AG10803 (cell line): ENCODE measurements around the gene ARL10.

Experiments used
- DNase-seq: peaks from one replicate; pipeline ENCODE4 v3.0.0; 2010; ENCODE audit warnings: low read depth
- H3K4me3 ChIP-seq: 2 replicates; pipeline ENCODE4 v1.5.1; 2011; ENCODE audit warnings: mild to moderate bottlenecking, low read length, control low read depth
- CTCF ChIP-seq: conservative IDR thresholded peaks from 2 replicates; pipeline ENCODE4 v1.5.1; 2011; ENCODE audit warnings: mild to moderate bottlenecking, low read length, control low read depth, inconsistent platforms

Gene ARL10

GRCh38 chr5:176365351-176366231, at the start of gene ARL10:
ARL10 (plus strand) TSS chr5:176365487; CDS start chr5:176365564, 77 bp downstream.
- TF ChIP-seq CTCF = no peak
- DNase-seq = peak; percentile 70
- peak within 1 kb of the TSS; percentile 67 for H3K4me3 ChIP-seq

GRCh38 chr5:176317534-176318374, 47.5 kb upstream of the ARL10 start:
- DNase-seq = no peak
- no peak for TF ChIP-seq CTCF
- H3K4me3 ChIP-seq = no peak overlapping the region

- no peak overlapping the region for H3K4me3 ChIP-seq
- TF ChIP-seq CTCF = peak; percentile 35
- peak; percentile 11 for DNase-seq
Measured at GRCh38 chr5:176319827-176320554, 45.3 kb upstream of the ARL10 start.

- TF ChIP-seq CTCF = no peak
Measured at GRCh38 chr5:176320577-176320976, 44.7 kb upstream of the ARL10 start.

GRCh38 chr5:176334031-176334770, 31.1 kb upstream of the ARL10 start:
- DNase-seq = no peak
- H3K4me3 ChIP-seq = no peak overlapping the region
- TF ChIP-seq CTCF = no peak

More at GRCh38 chr5:176320577-176320976, 44.7 kb upstream of the ARL10 start:
- no peak for DNase-seq
- H3K4me3 ChIP-seq = no peak overlapping the region

GRCh38 chr5:176337913-176338312, 27.4 kb upstream of the ARL10 start:
- no peak overlapping the region for H3K4me3 ChIP-seq
- DNase-seq = no peak
- no peak for TF ChIP-seq CTCF
